Panc1 (cell line): ENCODE measurements around the gene NDNF. TPM values are rescaled to one million over a fixed set of nuclear protein-coding genes. Genes with fewer than 3 reads are reported as not detected.

Source experiments
- ATAC-seq: fragments of 200-7000 bp; cut with Tn5 transposase; 2 replicates; pipeline ENCODE4 v1.9.1; 2020; ENCODE audit warnings: mild to moderate bottlenecking, moderate library complexity
- Bru-seq: library from RNA; stranded (reverse); fragments of 400-500 nt; gene quantifications from one replicate; lab custom pipeline; 2021; lab: Mats Ljungman, UMichigan
- BruChase-seq, 2 experiments: library from RNA; stranded (reverse); fragments of 400-500 nt; gene quantifications; one replicate each; lab custom pipeline; 2021; lab: Mats Ljungman, UMichigan
- BruUV-seq: library from RNA; stranded (reverse); fragments of 400-500 nt; replicated peaks from 2 replicates; lab custom pipeline; 2021; lab: Mats Ljungman, UMichigan
- CTCF ChIA-PET: fragments of 300-600 bp; sonication (Branson Sonifier 250); formaldehyde crosslinking; loops from one replicate; lab custom pipeline; 2022; ENCODE audit warnings: antibody characterized with exemption; lab: Charles Lee
- POLR2A ChIA-PET: fragments of 300-600 bp; sonication (Branson Sonifier 250); formaldehyde crosslinking; loops from one replicate; lab custom pipeline; 2022; ENCODE audit warnings: antibody characterized with exemption; lab: Charles Lee
- DNase-seq: peaks from one replicate; pipeline ENCODE4 v3.0.0-alpha.2; 2010; ENCODE audit warnings: low read depth, low spot score
- H3K27ac ChIP-seq: 2 replicates; pipeline ENCODE4 v1.5.1; 2011; ENCODE audit warnings: mild to moderate bottlenecking, low read length, inconsistent platforms
- H3K27me3 ChIP-seq: fragments of 200-500 bp; sonication (Bioruptor generic); 2 replicates; pipeline ENCODE4 v1.6.0; 2014; ENCODE audit warnings: low read length, inconsistent platforms; ENCODE audit not compliant: control insufficient read depth, insufficient read depth
- H3K36me3 ChIP-seq: fragments of 200-500 bp; sonication (Bioruptor generic); 2 replicates; pipeline ENCODE4 v1.5.1; 2014; ENCODE audit warnings: inconsistent platforms, mild to moderate bottlenecking, low read length, moderate library complexity; ENCODE audit not compliant: control insufficient read depth, insufficient read depth
- H3K4me1 ChIP-seq: 2 replicates; pipeline ENCODE4 v1.5.1; 2011; ENCODE audit warnings: inconsistent platforms, mild to moderate bottlenecking, low read length, moderate library complexity; ENCODE audit not compliant: control insufficient read depth, insufficient read depth
- H3K4me3 ChIP-seq, 2 experiments: 2 replicates each; pipeline ENCODE4 v1.5.1; 2011 to 2012; ENCODE audit warnings: low read depth in 2 of 2, low read length in 2 of 2, mild to moderate bottlenecking in 2 of 2, inconsistent platforms in 1 of 2, moderate library complexity in 1 of 2
- H3K9me3 ChIP-seq: fragments of 200-500 bp; sonication (Bioruptor generic); 2 replicates; pipeline ENCODE4 v1.5.1; 2014; ENCODE audit warnings: low read depth, mild to moderate bottlenecking, inconsistent platforms, low read length, moderate library complexity; ENCODE audit not compliant: control insufficient read depth, insufficient read depth
- POLR2AphosphoS5 ChIP-seq: IDR thresholded peaks from 2 replicates; pipeline ENCODE4 v1.6.1; 2012; ENCODE audit warnings: mild to moderate bottlenecking, low read depth, low read length, moderate library complexity
- REST ChIP-seq, 2 experiments: IDR thresholded peaks; 2 replicates each; pipeline ENCODE4 v1.6.1; 2011 to 2012; ENCODE audit warnings: low read depth in 2 of 2, control low read depth in 1 of 2, low read length in 1 of 2, mild to moderate bottlenecking in 1 of 2, moderate library complexity in 1 of 2; ENCODE audit not compliant: insufficient read depth in 1 of 2
- SIN3A ChIP-seq: IDR thresholded peaks from 2 replicates; pipeline ENCODE4 v1.6.1; 2012; ENCODE audit warnings: low read depth, mild to moderate bottlenecking, low read length, moderate library complexity, borderline replicate concordance; ENCODE audit not compliant: insufficient read depth
- TCF7L2 ChIP-seq: IDR thresholded peaks from 2 replicates; pipeline ENCODE4 v1.6.1; 2011; ENCODE audit warnings: mild to moderate bottlenecking, low read depth, low read length, inconsistent platforms
- in situ Hi-C: cut with HindIII; loops from 2 replicates; pipeline ENCODE4 v1.10.0; 2016; ENCODE audit warnings: low sequenced_read_pairs, low pct_unique_long_range_greater_than_20kb
- intact Hi-C: fragments of 100-400 bp; cut with micrococcal nuclease; formaldehyde crosslinking; loops from one replicate; pipeline ENCODE4 v1.10.0; 2022; ENCODE audit not compliant: unreplicated experiment
- long read RNA-seq: library from polyadenylated mRNA; unstranded; transcript quantifications from one replicate; pipeline ENCODE4 v2.0.0, GENCODE V29; 2021; ENCODE audit not compliant: unreplicated experiment
- polyA plus RNA-seq: library from polyadenylated mRNA; unstranded; fragments of >200 nt; gene quantifications from one replicate; pipeline ENCODE4 v1.2.1, GENCODE V29; 2012; ENCODE audit warnings: missing spikeins; ENCODE audit not compliant: insufficient read length
- total RNA-seq: library from RNA; stranded (reverse); gene quantifications from one replicate; pipeline ENCODE4 v1.2.1, GENCODE V29; 2021; ENCODE audit not compliant: unreplicated experiment
- TF ChIP-seq, protein P1 (sequence below): fragments of 450-650 bp; IDR thresholded peaks from 2 replicates; pipeline ENCODE4 v1.5.1; 2017; ENCODE audit warnings: mild to moderate bottlenecking

Gene NDNF, protein sequence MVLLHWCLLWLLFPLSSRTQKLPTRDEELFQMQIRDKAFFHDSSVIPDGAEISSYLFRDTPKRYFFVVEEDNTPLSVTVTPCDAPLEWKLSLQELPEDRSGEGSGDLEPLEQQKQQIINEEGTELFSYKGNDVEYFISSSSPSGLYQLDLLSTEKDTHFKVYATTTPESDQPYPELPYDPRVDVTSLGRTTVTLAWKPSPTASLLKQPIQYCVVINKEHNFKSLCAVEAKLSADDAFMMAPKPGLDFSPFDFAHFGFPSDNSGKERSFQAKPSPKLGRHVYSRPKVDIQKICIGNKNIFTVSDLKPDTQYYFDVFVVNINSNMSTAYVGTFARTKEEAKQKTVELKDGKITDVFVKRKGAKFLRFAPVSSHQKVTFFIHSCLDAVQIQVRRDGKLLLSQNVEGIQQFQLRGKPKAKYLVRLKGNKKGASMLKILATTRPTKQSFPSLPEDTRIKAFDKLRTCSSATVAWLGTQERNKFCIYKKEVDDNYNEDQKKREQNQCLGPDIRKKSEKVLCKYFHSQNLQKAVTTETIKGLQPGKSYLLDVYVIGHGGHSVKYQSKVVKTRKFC
- total RNA-seq: 0.10 TPM
- polyA plus RNA-seq: not detected
- percentile 14 among the genes with signal in this experiment for Bru-seq, nascent RNA
- BruChase-seq, experiment 1, labeled RNA remaining after a 2-hour chase: percentile 7 among the genes with signal in this experiment
- BruChase-seq, experiment 2, labeled RNA remaining after a 6-hour chase: percentile 9 among the genes with signal in this experiment
- long read RNA-seq: 0 reads

GRCh38 chr4:121072224-121073003 lies at the start of gene NDNF:
Gene NDNF, minus strand, starts transcription at chr4:121072535. Its CDS starts 26,698 bp downstream, at chr4:121045837.
- peak; percentile 71 for ATAC-seq
- no peaks in the 10 kb centered on the region for H3K36me3 ChIP-seq
- peak within 1 kb of the TSS; percentile 34 to 45 for H3K4me3 ChIP-seq
- in situ Hi-C loops (no loop called here), intact Hi-C loops (no loop called here)
- ChIA-PET POLR2A (no interaction called here), CTCF (no interaction called here)
- no peaks in the 10 kb centered on the region; the same call in 1 of the 2 replicates for H3K4me1 ChIP-seq
- no TSS peak for BruUV-seq
- no peaks in the 10 kb centered on the region for H3K9me3 ChIP-seq
- DNase-seq: no peak
- H3K27me3 ChIP-seq: peaks cover 4% of the 10 kb centered on the region
- TF ChIP-seq TCF7L2: peak; percentile 62
- no peak for TF ChIP-seq SIN3A
- H3K27ac ChIP-seq: no peak within 1 kb of the TSS

- no peak for TF ChIP-seq REST (IDR thresholded peaks at IDR 0.05; ENCODE audit: insufficient read depth in 1 of 2, low read depth in 2 of 2, low read length in 1 of 2)
- TF ChIP-seq, protein P1, sequence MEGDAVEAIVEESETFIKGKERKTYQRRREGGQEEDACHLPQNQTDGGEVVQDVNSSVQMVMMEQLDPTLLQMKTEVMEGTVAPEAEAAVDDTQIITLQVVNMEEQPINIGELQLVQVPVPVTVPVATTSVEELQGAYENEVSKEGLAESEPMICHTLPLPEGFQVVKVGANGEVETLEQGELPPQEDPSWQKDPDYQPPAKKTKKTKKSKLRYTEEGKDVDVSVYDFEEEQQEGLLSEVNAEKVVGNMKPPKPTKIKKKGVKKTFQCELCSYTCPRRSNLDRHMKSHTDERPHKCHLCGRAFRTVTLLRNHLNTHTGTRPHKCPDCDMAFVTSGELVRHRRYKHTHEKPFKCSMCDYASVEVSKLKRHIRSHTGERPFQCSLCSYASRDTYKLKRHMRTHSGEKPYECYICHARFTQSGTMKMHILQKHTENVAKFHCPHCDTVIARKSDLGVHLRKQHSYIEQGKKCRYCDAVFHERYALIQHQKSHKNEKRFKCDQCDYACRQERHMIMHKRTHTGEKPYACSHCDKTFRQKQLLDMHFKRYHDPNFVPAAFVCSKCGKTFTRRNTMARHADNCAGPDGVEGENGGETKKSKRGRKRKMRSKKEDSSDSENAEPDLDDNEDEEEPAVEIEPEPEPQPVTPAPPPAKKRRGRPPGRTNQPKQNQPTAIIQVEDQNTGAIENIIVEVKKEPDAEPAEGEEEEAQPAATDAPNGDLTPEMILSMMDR: no peak
- no peak for TF ChIP-seq TCF7L2
- no peak for TF ChIP-seq SIN3A
- TF ChIP-seq POLR2AphosphoS5: no peak
- no peak overlapping the region for H3K27ac ChIP-seq
- DNase-seq: no peak
- in situ Hi-C loops: no loop called here
- intact Hi-C loops: no loop called here
- no peaks in the 10 kb centered on the region for H3K27me3 ChIP-seq
- ChIA-PET CTCF (no interaction called here), POLR2A (no interaction called here)
- H3K9me3 ChIP-seq: no peaks in the 10 kb centered on the region
- ATAC-seq: no peak
- H3K4me1 ChIP-seq: no peaks in the 10 kb centered on the region
- no TSS peak for BruUV-seq
- no peaks in the 10 kb centered on the region for H3K36me3 ChIP-seq
- H3K4me3 ChIP-seq: no peak overlapping the region
Measured at GRCh38 chr4:121119715-121120114, 47.4 kb upstream of the NDNF start.
